ENCODE data around the gene HOXB3.

HOXB3 gene

DNA sequence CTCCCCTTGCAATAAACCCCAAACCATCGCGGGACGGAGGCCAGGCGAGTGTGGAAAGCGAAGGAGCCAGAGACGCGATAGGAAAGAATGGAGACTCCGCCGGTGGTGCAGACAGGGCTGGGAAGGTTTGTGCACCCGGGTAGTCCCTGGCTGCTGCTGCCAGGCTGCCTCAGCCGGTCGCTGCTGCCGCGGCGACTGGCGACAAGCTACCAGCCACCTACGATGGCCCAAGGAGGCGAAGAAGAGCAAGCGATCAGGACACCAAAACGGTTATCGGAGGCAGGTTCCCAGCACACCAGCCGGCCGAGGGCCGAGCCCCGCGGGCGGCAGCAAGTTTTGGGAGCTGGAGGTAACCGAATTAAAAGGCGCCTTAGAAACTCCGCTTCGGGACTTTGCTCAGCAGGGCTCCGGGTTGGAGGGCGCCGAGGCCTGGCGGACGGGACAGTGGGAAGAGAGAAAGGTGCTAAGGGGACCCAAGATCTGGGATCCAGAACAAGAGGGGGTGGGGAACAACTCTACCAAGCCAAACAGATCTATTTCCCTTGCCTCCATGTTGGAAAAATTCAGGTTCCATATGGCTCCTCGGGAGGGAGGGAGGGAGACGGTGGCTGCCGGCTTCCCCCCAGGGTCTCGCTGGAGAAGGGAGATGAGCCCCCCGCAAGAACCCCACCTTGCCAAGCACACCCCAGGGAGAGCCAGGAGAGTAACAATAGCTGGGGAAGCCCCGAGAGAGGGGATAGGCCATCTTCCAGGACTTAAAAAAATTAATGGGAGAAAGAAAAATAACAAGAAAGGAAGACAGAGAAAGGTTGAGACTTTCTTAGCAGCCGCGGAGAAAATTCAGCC is 35.4 kb downstream of the HOXB3 start:
- TF ChIP-seq, protein P1, sequence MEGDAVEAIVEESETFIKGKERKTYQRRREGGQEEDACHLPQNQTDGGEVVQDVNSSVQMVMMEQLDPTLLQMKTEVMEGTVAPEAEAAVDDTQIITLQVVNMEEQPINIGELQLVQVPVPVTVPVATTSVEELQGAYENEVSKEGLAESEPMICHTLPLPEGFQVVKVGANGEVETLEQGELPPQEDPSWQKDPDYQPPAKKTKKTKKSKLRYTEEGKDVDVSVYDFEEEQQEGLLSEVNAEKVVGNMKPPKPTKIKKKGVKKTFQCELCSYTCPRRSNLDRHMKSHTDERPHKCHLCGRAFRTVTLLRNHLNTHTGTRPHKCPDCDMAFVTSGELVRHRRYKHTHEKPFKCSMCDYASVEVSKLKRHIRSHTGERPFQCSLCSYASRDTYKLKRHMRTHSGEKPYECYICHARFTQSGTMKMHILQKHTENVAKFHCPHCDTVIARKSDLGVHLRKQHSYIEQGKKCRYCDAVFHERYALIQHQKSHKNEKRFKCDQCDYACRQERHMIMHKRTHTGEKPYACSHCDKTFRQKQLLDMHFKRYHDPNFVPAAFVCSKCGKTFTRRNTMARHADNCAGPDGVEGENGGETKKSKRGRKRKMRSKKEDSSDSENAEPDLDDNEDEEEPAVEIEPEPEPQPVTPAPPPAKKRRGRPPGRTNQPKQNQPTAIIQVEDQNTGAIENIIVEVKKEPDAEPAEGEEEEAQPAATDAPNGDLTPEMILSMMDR (IDR thresholded peaks at IDR 0.05; ENCODE audit: low read length) = no peak
- Histone ChIP-seq H4K20me1 (ENCODE audit: insufficient read depth, low read length) (no peaks in the 10 kb centered on the region), H3K9ac (ENCODE audit: low read length) (no peak overlapping the region), H3F3A (ENCODE audit: insufficient read depth, low read length) (no peaks in the 10 kb centered on the region), H2AFZ (ENCODE audit: low read length) (no peak overlapping the region), H3K36me3 (ENCODE audit: insufficient read depth, low read length) (no peaks in the 10 kb centered on the region), H3K9me2 (ENCODE audit: low read depth, low read length) (no peaks in the 10 kb centered on the region), H3K27me3 (ENCODE audit: insufficient read depth, low read length) (no peaks in the 10 kb centered on the region; the same call in 1 of the 2 replicates), H3K79me2 (ENCODE audit: insufficient read depth, low read length) (no peaks in the 10 kb centered on the region), H3K27ac (ENCODE audit: low read depth, low read length, poor library complexity, severe bottlenecking) (no peak overlapping the region), H3K4me3 (ENCODE audit: low read depth, low read length, poor library complexity, severe bottlenecking) (no peak overlapping the region), H3K4me1 (ENCODE audit: insufficient read depth, low read length, severe bottlenecking) (no peaks in the 10 kb centered on the region), H3K4me2 (ENCODE audit: low read length) (no peak overlapping the region), H3K9me3 (ENCODE audit: low read length) (no peaks in the 10 kb centered on the region)

DNA sequence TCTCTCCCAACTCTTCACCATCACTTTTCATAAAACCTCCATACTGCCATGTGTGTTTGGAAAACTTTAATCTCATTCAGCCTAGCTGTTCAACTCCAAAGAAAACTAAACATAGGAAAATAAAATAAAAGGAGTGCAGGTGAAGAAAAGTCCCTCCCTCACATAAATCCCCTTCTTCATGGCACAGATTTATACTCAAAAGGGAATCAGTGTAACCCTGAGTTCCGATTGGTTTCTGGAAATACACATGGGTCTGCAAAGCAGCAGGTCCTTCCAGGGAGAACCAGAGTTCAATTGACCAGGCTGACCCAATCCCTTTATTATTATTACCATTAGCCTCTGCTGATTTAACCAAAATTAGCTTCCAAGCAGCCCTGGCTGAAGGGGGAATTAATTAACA is 36.2 kb downstream of the HOXB3 start:
- no peaks in the 10 kb centered on the region for H3F3A ChIP-seq (ENCODE audit: insufficient read depth, low read length)
- no peak overlapping the region for H3K4me3 ChIP-seq (ENCODE audit: low read depth, low read length, poor library complexity, severe bottlenecking)
- no peaks in the 10 kb centered on the region for H3K4me1 ChIP-seq (ENCODE audit: insufficient read depth, low read length, severe bottlenecking)

DNA sequence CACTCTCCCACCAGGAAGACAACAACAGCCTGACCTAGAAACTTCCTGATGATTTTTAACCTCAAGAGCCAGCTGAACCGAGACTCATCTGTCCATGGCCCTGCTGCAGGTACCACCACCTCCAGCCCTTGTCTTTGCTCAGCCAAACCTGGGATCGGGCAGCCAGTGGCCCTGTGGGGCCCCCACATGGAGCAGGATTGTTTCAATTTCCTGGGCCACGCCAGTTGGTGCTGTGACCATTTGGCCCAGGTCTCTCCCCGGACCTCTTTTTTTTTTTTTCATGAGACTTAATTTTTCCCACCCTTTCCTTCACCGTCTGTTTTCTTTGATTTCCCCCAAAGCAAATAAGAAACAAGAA is 36.9 kb downstream of the HOXB3 start:
- Histone ChIP-seq H3K4me3 (ENCODE audit: low read depth, low read length, poor library complexity, severe bottlenecking) (no peak overlapping the region), H3K27ac (ENCODE audit: low read depth, low read length, poor library complexity, severe bottlenecking) (no peak overlapping the region), H3K36me3 (ENCODE audit: insufficient read depth, low read length) (no peaks in the 10 kb centered on the region), H3K4me2 (ENCODE audit: low read length) (no peak overlapping the region), H3K9ac (ENCODE audit: low read length) (no peak overlapping the region), H3K9me2 (ENCODE audit: low read depth, low read length) (no peaks in the 10 kb centered on the region), H4K20me1 (ENCODE audit: insufficient read depth, low read length) (no peaks in the 10 kb centered on the region), H3K4me1 (ENCODE audit: insufficient read depth, low read length, severe bottlenecking) (no peaks in the 10 kb centered on the region), H2AFZ (ENCODE audit: low read length) (no peak overlapping the region), H3K9me3 (ENCODE audit: low read length) (no peaks in the 10 kb centered on the region), H3F3A (ENCODE audit: insufficient read depth, low read length) (no peaks in the 10 kb centered on the region), H3K27me3 (ENCODE audit: insufficient read depth, low read length) (no peaks in the 10 kb centered on the region), H3K79me2 (ENCODE audit: insufficient read depth, low read length) (no peaks in the 10 kb centered on the region)
- TF ChIP-seq, protein P1 (IDR thresholded peaks at IDR 0.05; ENCODE audit: low read length) = no peak
- TF ChIP-seq EZH2 (IDR thresholded peaks at IDR 0.05; ENCODE audit: borderline replicate concordance, low read length) = no peak

More for the DNA sequence above, 36.2 kb downstream of the HOXB3 start:
- H3K9me2 ChIP-seq (ENCODE audit: low read depth, low read length) = no peaks in the 10 kb centered on the region
- no peaks in the 10 kb centered on the region for H3K27me3 ChIP-seq (ENCODE audit: insufficient read depth, low read length)
- H2AFZ ChIP-seq (ENCODE audit: low read length) = no peak overlapping the region
- H4K20me1 ChIP-seq (ENCODE audit: insufficient read depth, low read length) = no peaks in the 10 kb centered on the region
- no peak overlapping the region for H3K27ac ChIP-seq (ENCODE audit: low read depth, low read length, poor library complexity, severe bottlenecking)
- H3K9ac ChIP-seq (ENCODE audit: low read length) = no peak overlapping the region
- no peak overlapping the region for H3K4me2 ChIP-seq (ENCODE audit: low read length)
- no peak for TF ChIP-seq EZH2 (IDR thresholded peaks at IDR 0.05; ENCODE audit: borderline replicate concordance, low read length)
- TF ChIP-seq, protein P1 (IDR thresholded peaks at IDR 0.05; ENCODE audit: low read length) = no peak
- no peaks in the 10 kb centered on the region for H3K36me3 ChIP-seq (ENCODE audit: insufficient read depth, low read length)
- no peaks in the 10 kb centered on the region for H3K79me2 ChIP-seq (ENCODE audit: insufficient read depth, low read length)
- no peaks in the 10 kb centered on the region for H3K9me3 ChIP-seq (ENCODE audit: low read length)
